Progenitor cell of endocrine pancreas (in vitro differentiated cells): ENCODE results near the gene ENOX2. TPM values are rescaled to one million over a fixed set of nuclear protein-coding genes. Genes with fewer than 3 reads are reported as not detected.
A peak's percentile ranks its signal among the peaks of the same experiment; 100 is the strongest.
"Not testable (repeated sequence)": the region's sequence is repeated elsewhere in the genome, so short reads cannot be mapped to it uniquely, and the experiment has no call there.

Source experiments
- DNase-seq: peaks from one replicate; pipeline ENCODE4 v3.0.0; 2021; ENCODE audit warnings: low spot score; ENCODE audit not compliant: unreplicated experiment
- H3K27ac Mint-ChIP-seq: 2 replicates; pipeline ENCODE4 v1.8.0; 2021; ENCODE audit warnings: mild to moderate bottlenecking, moderate library complexity, mixed read lengths
- H3K27me3 Mint-ChIP-seq: 2 replicates; pipeline ENCODE4 v1.8.0; 2021; ENCODE audit warnings: mixed read lengths
- H3K36me3 Mint-ChIP-seq: 2 replicates; pipeline ENCODE4 v1.8.0; 2022; ENCODE audit warnings: mixed read lengths; ENCODE audit not compliant: insufficient read depth
- H3K4me1 Mint-ChIP-seq: 2 replicates; pipeline ENCODE4 v1.8.0; 2021; ENCODE audit warnings: low read depth, mixed read lengths
- H3K4me3 Mint-ChIP-seq: 2 replicates; pipeline ENCODE4 v1.8.0; 2021; ENCODE audit warnings: low read depth, mild to moderate bottlenecking, moderate library complexity, mixed read lengths
- H3K9me3 Mint-ChIP-seq: 2 replicates; pipeline ENCODE4 v1.8.0; 2021; ENCODE audit warnings: low read depth, mixed read lengths
- total RNA-seq: library from RNA; stranded (reverse); gene quantifications from 2 replicates; pipeline ENCODE4 v1.2.1, GENCODE V29; 2021
- TF ChIP-seq, protein P1 (sequence below): fragments of 200-600 bp; sonication (generic); IDR thresholded peaks from one replicate; pipeline ENCODE4 v1.5.0; 2021; ENCODE audit warnings: antibody characterized with exemption, mild to moderate bottlenecking; ENCODE audit not compliant: unreplicated experiment

Gene ENOX2
- total RNA-seq, 1 donor from 2014 or later: 19.8 TPM

DNA sequence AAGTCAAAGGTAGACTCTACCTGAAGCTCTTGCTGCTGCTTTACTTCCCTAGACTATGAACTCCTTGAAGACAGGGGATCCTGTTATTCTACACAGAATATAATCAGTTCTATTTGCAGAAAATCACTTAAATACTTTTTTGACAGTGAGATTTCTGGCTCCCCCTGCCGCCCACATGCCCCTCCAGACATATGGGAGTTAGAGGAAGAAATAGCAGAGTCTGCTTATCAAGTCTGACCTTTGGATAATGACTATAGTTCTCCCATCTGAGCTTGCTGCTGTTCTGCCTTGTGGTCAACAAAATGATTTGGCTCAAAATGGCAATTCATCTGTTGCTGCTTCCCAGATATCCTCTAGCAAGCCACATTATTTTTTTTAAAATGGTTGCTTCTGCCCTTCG is 101.1 kb downstream of the ENOX2 start:
- Mint-ChIP-seq H3K27me3 (no peaks in the 10 kb centered on the region), H3K4me1 (peaks cover 11% of the 10 kb centered on the region), H3K27ac (no peak overlapping the region), H3K9me3 (no peaks in the 10 kb centered on the region), H3K36me3 (no peaks in the 10 kb centered on the region), H3K4me3 (no peak overlapping the region)
- DNase-seq: no peak
- TF ChIP-seq, protein P1, sequence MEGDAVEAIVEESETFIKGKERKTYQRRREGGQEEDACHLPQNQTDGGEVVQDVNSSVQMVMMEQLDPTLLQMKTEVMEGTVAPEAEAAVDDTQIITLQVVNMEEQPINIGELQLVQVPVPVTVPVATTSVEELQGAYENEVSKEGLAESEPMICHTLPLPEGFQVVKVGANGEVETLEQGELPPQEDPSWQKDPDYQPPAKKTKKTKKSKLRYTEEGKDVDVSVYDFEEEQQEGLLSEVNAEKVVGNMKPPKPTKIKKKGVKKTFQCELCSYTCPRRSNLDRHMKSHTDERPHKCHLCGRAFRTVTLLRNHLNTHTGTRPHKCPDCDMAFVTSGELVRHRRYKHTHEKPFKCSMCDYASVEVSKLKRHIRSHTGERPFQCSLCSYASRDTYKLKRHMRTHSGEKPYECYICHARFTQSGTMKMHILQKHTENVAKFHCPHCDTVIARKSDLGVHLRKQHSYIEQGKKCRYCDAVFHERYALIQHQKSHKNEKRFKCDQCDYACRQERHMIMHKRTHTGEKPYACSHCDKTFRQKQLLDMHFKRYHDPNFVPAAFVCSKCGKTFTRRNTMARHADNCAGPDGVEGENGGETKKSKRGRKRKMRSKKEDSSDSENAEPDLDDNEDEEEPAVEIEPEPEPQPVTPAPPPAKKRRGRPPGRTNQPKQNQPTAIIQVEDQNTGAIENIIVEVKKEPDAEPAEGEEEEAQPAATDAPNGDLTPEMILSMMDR: no peak

DNA sequence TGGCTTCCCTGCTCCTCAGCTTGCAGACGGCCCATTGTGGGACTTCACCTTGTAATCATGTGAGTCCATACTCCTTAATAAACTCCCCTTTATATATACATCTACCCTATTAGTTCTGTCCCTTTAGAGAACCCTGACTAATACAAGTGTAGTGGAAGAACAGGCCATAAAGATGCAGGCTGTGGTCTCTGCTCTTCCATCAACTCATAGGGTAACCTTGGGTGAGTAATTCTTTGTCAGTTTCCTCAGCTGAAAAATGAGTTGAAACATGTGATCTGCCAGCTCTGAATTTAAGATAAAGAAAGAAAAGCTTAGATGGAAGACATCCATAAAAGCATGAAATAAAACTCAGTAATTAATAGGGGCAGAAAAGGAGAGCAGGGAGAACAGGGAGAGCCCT is 103.6 kb downstream of the ENOX2 start:
- Mint-ChIP-seq H3K36me3 (no peaks in the 10 kb centered on the region), H3K27ac (no peak overlapping the region), H3K4me1 (no peaks in the 10 kb centered on the region), H3K4me3 (no peak overlapping the region), H3K27me3 (no peaks in the 10 kb centered on the region), H3K9me3 (no peaks in the 10 kb centered on the region)
- DNase-seq: no peak
- TF ChIP-seq, protein P1: no peak

DNA sequence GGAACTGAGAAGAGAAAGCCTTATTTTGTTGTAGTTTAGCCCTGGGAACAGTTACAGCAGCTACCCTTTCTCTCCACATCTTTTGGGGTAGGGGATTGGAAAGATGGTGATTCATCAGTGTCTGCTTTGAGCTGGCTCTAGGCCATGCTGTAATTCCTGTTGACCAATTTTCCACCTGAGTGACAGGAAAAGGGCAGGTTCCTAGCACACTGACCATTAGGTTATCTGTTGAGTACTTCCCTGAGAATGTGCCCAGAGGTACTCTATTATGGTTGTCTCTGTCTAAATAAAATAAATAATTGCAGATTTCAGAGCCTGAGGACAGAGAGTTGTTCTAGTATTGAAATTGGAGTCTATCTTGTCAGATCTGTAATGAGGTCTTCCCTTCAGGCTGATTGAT is 109.0 kb downstream of the ENOX2 start:
- no peaks in the 10 kb centered on the region for H3K36me3 Mint-ChIP-seq
- no peaks in the 10 kb centered on the region for H3K9me3 Mint-ChIP-seq
- DNase-seq: no peak
- H3K27me3 Mint-ChIP-seq: no peaks in the 10 kb centered on the region
- TF ChIP-seq, protein P1: no peak
- peaks cover 7% of the 10 kb centered on the region for H3K4me1 Mint-ChIP-seq
- H3K4me3 Mint-ChIP-seq: no peak overlapping the region
- H3K27ac Mint-ChIP-seq: peak overlapping the region; percentile 57

DNA sequence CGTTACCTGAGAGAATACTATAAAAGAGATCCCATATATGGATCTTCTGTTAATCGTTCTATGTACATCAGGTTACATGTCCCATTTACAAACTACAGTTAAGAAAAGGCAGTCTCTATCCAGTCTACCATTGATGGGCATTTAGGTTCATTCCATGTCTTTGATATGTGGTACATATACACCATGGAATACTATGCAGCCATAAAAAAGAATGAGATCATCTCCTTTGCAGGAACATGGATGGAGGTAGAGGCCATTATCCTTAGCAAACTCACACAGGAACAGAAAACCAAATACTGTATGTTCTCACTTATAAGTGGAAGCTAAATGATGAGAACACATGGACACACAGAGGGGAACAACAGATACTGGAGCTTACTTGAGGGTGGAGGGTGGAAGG is 111.1 kb downstream of the ENOX2 start:
- not testable (repeated sequence) for H3K9me3 Mint-ChIP-seq, H3K4me3 Mint-ChIP-seq, H3K36me3 Mint-ChIP-seq, H3K27ac Mint-ChIP-seq, DNase-seq, H3K27me3 Mint-ChIP-seq
- H3K4me1 Mint-ChIP-seq: peaks cover 12% of the 10 kb centered on the region

- no peak overlapping the region for H3K27ac Mint-ChIP-seq
- TF ChIP-seq, protein P1: no peak
- no peaks in the 10 kb centered on the region for H3K9me3 Mint-ChIP-seq
- no peak for DNase-seq
- no peaks in the 10 kb centered on the region for H3K36me3 Mint-ChIP-seq
- H3K4me3 Mint-ChIP-seq: no peak overlapping the region
- peaks cover 12% of the 10 kb centered on the region for H3K4me1 Mint-ChIP-seq
- H3K27me3 Mint-ChIP-seq: no peaks in the 10 kb centered on the region
Observed at GRCh38 chrX:130789793-130790192, 113.2 kb downstream of the ENOX2 start.

DNA sequence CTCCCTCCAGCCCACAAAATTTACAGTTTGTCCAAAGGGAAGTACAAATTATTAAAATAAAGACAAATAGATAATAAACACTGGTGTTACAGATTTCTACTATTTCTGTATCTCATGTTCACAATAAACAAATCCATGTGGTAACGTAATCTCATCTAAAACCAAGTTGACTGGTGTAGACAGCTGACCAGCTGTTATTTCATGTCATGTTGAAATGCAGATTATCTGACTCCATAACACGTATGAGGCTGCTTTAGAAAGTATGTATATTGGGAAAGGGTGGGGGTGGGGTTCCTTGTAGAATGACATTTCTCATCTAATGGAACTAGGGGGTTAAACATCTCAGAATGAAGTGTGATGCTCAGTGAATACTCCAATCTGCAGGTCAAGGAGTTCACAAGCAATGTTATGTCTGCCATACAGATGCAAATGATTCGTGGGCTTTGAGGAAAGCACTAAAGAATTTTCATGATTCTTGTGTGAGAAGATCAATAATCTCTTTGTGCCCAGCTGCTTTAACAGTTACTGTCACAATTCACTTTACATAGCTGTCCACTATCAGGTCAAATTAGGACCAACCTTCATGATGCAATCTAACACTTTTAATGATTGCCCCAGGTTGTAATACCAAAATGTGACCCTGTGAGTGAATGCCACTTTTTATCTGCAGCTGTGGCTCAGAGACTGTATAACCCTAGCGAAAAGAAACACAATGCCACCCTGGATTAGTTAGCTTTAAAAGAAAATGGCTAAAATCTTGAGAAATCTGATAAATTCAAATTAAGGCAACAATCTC is 114.0 kb downstream of the ENOX2 start:
- no peak for DNase-seq
- H3K27ac Mint-ChIP-seq: no peak overlapping the region
- no peaks in the 10 kb centered on the region for H3K27me3 Mint-ChIP-seq
- no peaks in the 10 kb centered on the region for H3K9me3 Mint-ChIP-seq
- peaks cover 12% of the 10 kb centered on the region for H3K4me1 Mint-ChIP-seq
- TF ChIP-seq, protein P1: no peak
- H3K36me3 Mint-ChIP-seq: no peaks in the 10 kb centered on the region
- H3K4me3 Mint-ChIP-seq: no peak overlapping the region
